ENCODE results near the gene GMDS. TPM values are rescaled to one million over a fixed set of nuclear protein-coding genes. Genes with fewer than 3 reads are reported as not detected.

GMDS gene
- total and polyA plus RNA-seq, 2 of the 13 experiments (the other 11 are each of a cell fraction or from before 2014, with no cell fraction given), result 64.4 to 112 TPM

GRCh38 chr6:1610497-1611321 lies 634.7 kb downstream of the GMDS start (continued):
- TF ChIP-seq ZKSCAN5 (CRISPR knock-in tag; IDR thresholded peaks at IDR 0.05) (no peak), NFKBIZ (CRISPR knock-in tag; IDR thresholded peaks at IDR 0.05) (no peak), ZBTB20 (CRISPR knock-in tag; IDR thresholded peaks at IDR 0.05; ENCODE audit: borderline replicate concordance, low read depth) (no peak), SIN3A (IDR thresholded peaks at IDR 0.05; ENCODE audit: borderline replicate concordance, low read depth, low read length) (no peak), ZBTB8A (CRISPR knock-in tag; IDR thresholded peaks at IDR 0.05; ENCODE audit: borderline replicate concordance, low read depth) (no peak), RNF219 (CRISPR knock-in tag; IDR thresholded peaks at IDR 0.05) (no peak), REL (CRISPR knock-in tag; conservative IDR thresholded peaks at IDR 0.05) (no peak), GATAD1 (CRISPR knock-in tag; IDR thresholded peaks at IDR 0.05) (no peak), ZNF576 (CRISPR knock-in tag; IDR thresholded peaks at IDR 0.05) (no peak), TFAP4 (IDR thresholded peaks at IDR 0.05; ENCODE audit: borderline replicate concordance, low read depth) (no peak), KDM6A (CRISPR knock-in tag; IDR thresholded peaks at IDR 0.05; ENCODE audit: low read depth) (no peak), MIXL1 (CRISPR knock-in tag; IDR thresholded peaks at IDR 0.05) (no peak), KIAA2018 (CRISPR knock-in tag; IDR thresholded peaks at IDR 0.05; ENCODE audit: borderline replicate concordance) (no peak), BORCS8-MEF2B (CRISPR knock-in tag; IDR thresholded peaks at IDR 0.05) (0 out of 2 replicates have a peak, but pooled peaks have one; percentile 32), PAWR (CRISPR knock-in tag; IDR thresholded peaks at IDR 0.05; ENCODE audit: borderline replicate concordance) (no peak), MTF1 (CRISPR knock-in tag; IDR thresholded peaks at IDR 0.05) (no peak), ZFX (CRISPR knock-in tag; IDR thresholded peaks at IDR 0.05; ENCODE audit: low read depth) (0 out of 2 replicates have a peak, but pooled peaks have one; percentile 20), EHMT2 (IDR thresholded peaks at IDR 0.05; ENCODE audit: borderline replicate concordance, low read depth, low read length) (no peak)
